ENCODE data around the gene RIPK4. TPM values are rescaled to one million over a fixed set of nuclear protein-coding genes. Genes with fewer than 3 reads are reported as not detected.
A peak's percentile ranks its signal among the peaks of the same experiment; 100 is the strongest.

Gene RIPK4
- polyA plus RNA-seq, 3 donors = 0.05 to 0.09 TPM; not detected in 1

- TF ChIP-seq, protein P1, sequence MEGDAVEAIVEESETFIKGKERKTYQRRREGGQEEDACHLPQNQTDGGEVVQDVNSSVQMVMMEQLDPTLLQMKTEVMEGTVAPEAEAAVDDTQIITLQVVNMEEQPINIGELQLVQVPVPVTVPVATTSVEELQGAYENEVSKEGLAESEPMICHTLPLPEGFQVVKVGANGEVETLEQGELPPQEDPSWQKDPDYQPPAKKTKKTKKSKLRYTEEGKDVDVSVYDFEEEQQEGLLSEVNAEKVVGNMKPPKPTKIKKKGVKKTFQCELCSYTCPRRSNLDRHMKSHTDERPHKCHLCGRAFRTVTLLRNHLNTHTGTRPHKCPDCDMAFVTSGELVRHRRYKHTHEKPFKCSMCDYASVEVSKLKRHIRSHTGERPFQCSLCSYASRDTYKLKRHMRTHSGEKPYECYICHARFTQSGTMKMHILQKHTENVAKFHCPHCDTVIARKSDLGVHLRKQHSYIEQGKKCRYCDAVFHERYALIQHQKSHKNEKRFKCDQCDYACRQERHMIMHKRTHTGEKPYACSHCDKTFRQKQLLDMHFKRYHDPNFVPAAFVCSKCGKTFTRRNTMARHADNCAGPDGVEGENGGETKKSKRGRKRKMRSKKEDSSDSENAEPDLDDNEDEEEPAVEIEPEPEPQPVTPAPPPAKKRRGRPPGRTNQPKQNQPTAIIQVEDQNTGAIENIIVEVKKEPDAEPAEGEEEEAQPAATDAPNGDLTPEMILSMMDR (IDR thresholded peaks at IDR 0.05) = no peak
- Mint-ChIP-seq H3K27ac (no peak overlapping the region), H3K36me3 (no peaks in the 10 kb centered on the region), H3K4me3 (no peak overlapping the region), H3K4me1 (peaks cover 17% of the 10 kb centered on the region), H3K9me3 (peaks cover 0 to 3% (median 0%) of the 10 kb centered on the region in 7 donors), H3K27me3 (ENCODE audit: low read depth in 3 of 3) (peaks cover 7 to 21% (median 12%) of the 10 kb centered on the region in 3 donors)
- Histone ChIP-seq H3K27me3 (ENCODE audit: control insufficient read depth in 2 of 2, insufficient read depth in 2 of 2, low read length in 2 of 2) (no peaks in the 10 kb centered on the region), H4K20me1 (ENCODE audit: insufficient read depth, low read length) (no peaks in the 10 kb centered on the region), H3K4me1 (ENCODE audit: control insufficient read depth in 1 of 2, insufficient read depth in 2 of 2, low read length in 2 of 2) (peaks cover 9 to 14% of the 10 kb centered on the region in 2 donors), H3K27ac (ENCODE audit: low read depth in 1 of 2, low read length in 2 of 2) (no peak overlapping the region), H3K36me3 (replicated peaks in 1 of 2; ENCODE audit: control insufficient read depth in 1 of 2, insufficient read depth in 2 of 2, low read length in 2 of 2) (no peaks in the 10 kb centered on the region), H3K4me2 (replicated peaks; ENCODE audit: extremely low read depth, low read length, poor library complexity, severe bottlenecking) (no peak overlapping the region), H3K79me2 (ENCODE audit: insufficient read depth, low read length) (no peaks in the 10 kb centered on the region), H2AFZ (ENCODE audit: insufficient read depth, low read depth, low read length, poor library complexity, severe bottlenecking) (no peak overlapping the region), H3K9ac (ENCODE audit: insufficient read depth, low read length, poor library complexity, severe bottlenecking) (no peak overlapping the region), H3K4me3 (replicated peaks in 1 of 3; ENCODE audit: low read depth in 2 of 3, low read length in 3 of 3) (no peak overlapping the region), H3K9me3 (replicated peaks in 1 of 2; ENCODE audit: control insufficient read depth in 1 of 2, insufficient read depth in 1 of 2, low read length in 2 of 2) (no peaks in the 10 kb centered on the region)
- DNase-seq = peak in 2 of 3 donors; percentile 29 to 37
- WGBS (ENCODE audit: insufficient coverage) = 89% methylated on average over 11 of the region's 13 CpGs
- intact Hi-C loops (cut with micrococcal nuclease) = no loop called here
Observed at GRCh38 chr21:41752231-41752681, 14.6 kb downstream of the RIPK4 start.

DNA sequence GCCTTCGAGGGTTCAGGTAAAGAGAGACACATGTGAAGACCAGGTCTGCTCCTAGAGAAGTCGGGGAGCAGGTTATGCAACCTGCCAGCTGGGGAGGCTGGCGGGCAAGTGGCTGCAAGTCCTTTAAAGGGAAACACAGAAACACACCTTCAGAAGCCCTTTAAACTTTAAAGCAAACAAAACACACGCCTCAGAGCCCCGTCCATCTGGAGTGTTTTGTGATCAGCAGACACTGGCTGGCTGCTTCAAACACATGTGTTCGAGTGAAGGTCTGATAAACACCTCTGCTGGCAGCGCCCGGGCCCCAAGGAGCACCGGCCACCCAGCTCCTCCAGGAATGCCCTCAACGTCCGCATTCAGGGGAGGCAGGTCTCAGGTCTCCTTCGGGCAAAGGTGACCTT, 15.2 kb downstream of the RIPK4 start:
- Histone ChIP-seq H3K27me3 (ENCODE audit: control insufficient read depth in 2 of 2, insufficient read depth in 2 of 2, low read length in 2 of 2) (no peaks in the 10 kb centered on the region), H3K79me2 (ENCODE audit: insufficient read depth, low read length) (no peaks in the 10 kb centered on the region), H3K36me3 (replicated peaks in 1 of 2; ENCODE audit: control insufficient read depth in 1 of 2, insufficient read depth in 2 of 2, low read length in 2 of 2) (no peaks in the 10 kb centered on the region), H3K4me3 (replicated peaks in 1 of 3; ENCODE audit: low read depth in 2 of 3, low read length in 3 of 3) (no peak overlapping the region), H3K4me1 (ENCODE audit: control insufficient read depth in 1 of 2, insufficient read depth in 2 of 2, low read length in 2 of 2) (peaks cover 9 to 14% of the 10 kb centered on the region in 2 donors), H3K4me2 (replicated peaks; ENCODE audit: extremely low read depth, low read length, poor library complexity, severe bottlenecking) (no peak overlapping the region), H3K9me3 (replicated peaks in 1 of 2; ENCODE audit: control insufficient read depth in 1 of 2, insufficient read depth in 1 of 2, low read length in 2 of 2) (no peaks in the 10 kb centered on the region), H3K27ac (ENCODE audit: low read depth in 1 of 2, low read length in 2 of 2) (no peak overlapping the region), H3K9ac (ENCODE audit: insufficient read depth, low read length, poor library complexity, severe bottlenecking) (no peak overlapping the region), H2AFZ (ENCODE audit: insufficient read depth, low read depth, low read length, poor library complexity, severe bottlenecking) (no peak overlapping the region), H4K20me1 (ENCODE audit: insufficient read depth, low read length) (no peaks in the 10 kb centered on the region)
- TF ChIP-seq, protein P1 (IDR thresholded peaks at IDR 0.05) = no peak
- Mint-ChIP-seq H3K27ac (peak overlapping the region in 1 of 7 donors; percentile 40), H3K9me3 (peaks cover 0 to 3% (median 0%) of the 10 kb centered on the region in 7 donors), H3K27me3 (ENCODE audit: low read depth in 3 of 3) (peaks cover 11 to 21% (median 15%) of the 10 kb centered on the region in 3 donors), H3K4me1 (peaks cover 17% of the 10 kb centered on the region), H3K4me3 (no peak overlapping the region), H3K36me3 (no peaks in the 10 kb centered on the region)
- intact Hi-C loops (cut with micrococcal nuclease) = no loop called here
- 90% methylated on average over 8 of the region's 12 CpGs for WGBS (ENCODE audit: insufficient coverage)
- no peak for DNase-seq
